GM19372 (cell line): ENCODE data around the gene SNAPC5.
"Not testable (repeated sequence)": the region's sequence is repeated elsewhere in the genome, so short reads cannot be mapped to it uniquely, and the experiment has no call there.

ENCODE experiments used
- ATAC-seq: cut with Tn5 transposase; IDR thresholded peaks from one replicate; pipeline ENCODE4 v1.9.1; 2021; ENCODE audit warnings: mild to moderate bottlenecking, low read depth, moderate library complexity; ENCODE audit not compliant: unreplicated experiment

SNAPC5 gene

GRCh38 chr15:66461294-66461693 lies 36.3 kb downstream of the SNAPC5 start:
- ATAC-seq: not testable (repeated sequence)

- ATAC-seq: no peak
These were observed 37.5 kb downstream of the SNAPC5 start for GRCh38 chr15:66459818-66460615.

GRCh38 chr15:66456211-66456610 lies 41.4 kb downstream of the SNAPC5 start:
- no peak for ATAC-seq

- no peak for ATAC-seq
These were observed 43.4 kb downstream of the SNAPC5 start for GRCh38 chr15:66454143-66454542.

- no peak for ATAC-seq
These were observed 44.5 kb downstream of the SNAPC5 start for GRCh38 chr15:66452971-66453580.

GRCh38 chr15:66452420-66452819 lies 45.1 kb downstream of the SNAPC5 start:
- no peak for ATAC-seq
